Right ventricle myocardium inferior (tissue), 1 donor: ENCODE data around the gene TIMM21. TPM values are rescaled to one million over a fixed set of nuclear protein-coding genes. Genes with fewer than 3 reads are reported as not detected.

Experiments used
- ATAC-seq: fragments of 200-7000 bp; cut with Tn5 transposase; one replicate; pipeline ENCODE4 v1.9.1; 2020; ENCODE audit warnings: mild to moderate bottlenecking, moderate library complexity
- DNase-seq: peaks from one replicate; pipeline ENCODE4 v3.0.0; 2021; ENCODE audit errors: missing footprints
- intact Hi-C: fragments of 100-400 bp; cut with DNase I; formaldehyde crosslinking; loops from one replicate; pipeline ENCODE4 v1.11.0; 2022
- total RNA-seq: library from RNA; stranded (reverse); fragmentation: NEBNext Ultra II Directional; extraction: Animal tissue kit (Norgen Biotek cat#: 25700); gene quantifications from one replicate; pipeline ENCODE4 v1.2.1, GENCODE V29; 2021
- donor health status: DM: no; HTN: yes; CAD: no; lungs with severe emphysema.

TIMM21 gene
- total RNA-seq, 1 donor from 2014 or later, result 151 TPM

DNA sequence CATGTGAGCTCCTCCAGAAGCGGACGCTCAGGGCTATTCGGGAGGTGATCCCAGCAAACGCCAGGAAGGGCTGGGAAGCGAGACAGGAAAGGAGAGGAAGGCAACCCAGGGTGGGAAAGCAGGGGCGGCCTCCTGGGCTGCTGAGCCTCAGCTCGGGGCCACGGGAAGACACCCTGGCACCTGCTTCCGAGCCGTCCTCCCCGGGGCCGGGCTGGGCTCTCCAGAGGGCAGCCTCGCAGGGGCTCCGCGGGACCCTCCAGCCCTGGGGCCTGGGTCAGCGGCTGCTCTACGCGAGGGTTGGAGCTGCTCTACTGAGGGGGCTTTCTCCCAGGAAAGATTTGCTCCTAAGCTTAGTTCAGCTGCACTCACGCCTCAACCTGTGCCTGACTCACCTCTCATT is 34.0 kb downstream of the TIMM21 start:
- intact Hi-C loops, result no loop called here
- DNase-seq, result no peak
- ATAC-seq, result peak; percentile 23

GRCh38 chr18:74183130-74183529 is 34.8 kb downstream of the TIMM21 start:
- ATAC-seq, result no peak
- DNase-seq, result no peak
- intact Hi-C loops, result no loop called here

DNA sequence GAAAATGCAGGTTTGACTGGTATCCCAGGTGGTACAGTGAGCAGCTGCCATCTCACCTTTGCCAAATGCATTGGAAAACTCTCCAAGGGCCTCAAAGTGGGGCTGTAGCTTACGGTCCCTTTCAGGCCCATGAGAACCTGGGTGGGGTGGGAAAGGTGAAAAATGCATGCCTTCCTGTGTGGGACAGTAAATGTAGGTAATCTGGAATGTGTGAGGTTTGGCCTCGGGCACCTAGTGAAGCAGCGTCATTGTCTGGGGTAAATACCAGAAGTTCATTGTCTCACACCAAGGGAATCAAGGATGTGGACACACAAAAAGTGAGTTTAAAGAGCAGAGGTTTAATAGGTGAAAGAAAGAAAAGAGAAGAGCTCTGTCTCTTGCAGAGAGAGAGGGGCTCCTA is 36.6 kb downstream of the TIMM21 start:
- intact Hi-C loops, result no loop called here
- ATAC-seq (no peak), DNase-seq (no peak)

GRCh38 chr18:74185860-74186259 is 37.5 kb downstream of the TIMM21 start:
- ATAC-seq, result no peak
- no peak for DNase-seq

DNA sequence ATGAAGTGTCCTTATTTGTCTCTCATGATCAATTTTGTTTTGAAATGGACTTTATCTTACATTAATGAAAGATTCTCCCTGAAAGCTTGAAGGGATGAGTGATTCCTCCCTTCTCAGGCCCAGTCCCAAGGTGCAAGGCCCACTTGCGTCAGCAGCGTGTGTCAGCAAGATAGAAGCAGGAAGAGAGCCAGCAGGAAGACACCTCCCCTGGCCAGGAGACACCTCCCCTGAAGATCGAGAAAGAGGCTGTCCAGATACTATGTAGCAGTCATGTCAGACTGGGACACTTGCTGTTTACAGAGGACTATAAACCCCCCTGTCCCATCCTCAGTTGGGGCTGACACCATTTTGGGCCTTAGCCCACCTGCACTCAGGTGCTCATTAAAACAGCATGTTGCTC is 38.3 kb downstream of the TIMM21 start:
- ATAC-seq (no peak), DNase-seq (no peak)
- intact Hi-C loops, result no loop called here

More at GRCh38 chr18:74185860-74186259, 37.5 kb downstream of the TIMM21 start:
- intact Hi-C loops, result no loop called here

- ATAC-seq (peak; percentile 46), DNase-seq (no peak)
- intact Hi-C loops, result loop anchor here (10.0 kb wide), 1 partner anchor 305 kb away; the partner anchor contains the start of gene CNDP2
These were observed 41.8 kb downstream of the TIMM21 start for GRCh38 chr18:74190086-74190485.

- ATAC-seq (no peak), DNase-seq (no peak)
- intact Hi-C loops, result loop anchor here (10.0 kb wide), 1 partner anchor 303 kb away; the partner anchor contains the start of gene CNDP2
These were observed 43.3 kb downstream of the TIMM21 start for GRCh38 chr18:74191577-74191976.

- no peak for ATAC-seq
- intact Hi-C loops, result loop anchor here (5.0 to 10.0 kb wide), 2 partner anchors 300 to 358 kb away; partner anchors contain the start of gene CNDP2
These were observed 46.4 kb downstream of the TIMM21 start for GRCh38 chr18:74194691-74195090.

DNA sequence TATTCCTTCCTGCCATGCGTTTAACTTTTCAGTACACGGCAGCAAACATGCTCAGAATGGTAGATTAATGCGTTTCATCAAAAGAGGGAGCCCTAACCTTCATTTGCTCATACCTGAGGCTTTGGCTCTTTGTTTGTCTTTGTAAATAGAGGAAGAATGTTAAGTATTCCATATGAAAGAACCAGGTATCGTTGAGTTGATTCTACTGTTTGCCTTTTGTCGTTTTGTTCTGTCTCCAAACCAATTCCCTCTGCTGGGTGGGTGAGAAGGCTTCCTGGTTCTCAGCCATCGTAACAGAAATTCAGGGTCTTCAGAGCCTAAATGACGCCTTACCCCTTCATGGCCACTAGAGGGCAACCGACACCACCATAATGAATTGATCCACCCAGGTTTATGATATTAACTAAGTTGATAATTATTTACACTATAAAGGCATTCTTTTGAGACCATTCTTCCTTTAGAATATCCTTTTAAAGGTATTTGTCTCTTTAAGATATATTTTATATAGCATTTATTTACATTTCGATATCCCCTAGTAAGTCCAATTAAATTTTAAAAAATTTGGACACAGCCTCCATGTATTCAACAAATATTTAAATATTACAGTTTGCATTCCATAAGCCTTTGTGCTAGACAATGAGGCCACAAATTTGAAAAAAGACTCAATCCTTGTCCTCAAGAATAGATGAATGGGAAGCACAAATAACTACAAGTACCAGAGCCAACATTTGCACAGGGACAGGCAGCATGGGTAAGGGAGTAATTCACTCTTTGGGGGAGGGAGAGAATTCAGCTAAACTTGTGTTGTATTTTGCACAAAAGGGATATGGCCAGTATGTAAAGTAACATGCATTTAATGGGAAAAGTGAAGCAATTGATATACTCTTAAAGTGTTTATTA is 48.1 kb downstream of the TIMM21 start:
- no peak for DNase-seq
- ATAC-seq, result peak; percentile 61
- intact Hi-C loops, result loop anchor here (1.0 to 10.0 kb wide), 3 partner anchors 146 to 356 kb away; partner anchors contain the start of gene CNDP2

More at GRCh38 chr18:74194691-74195090, 46.4 kb downstream of the TIMM21 start:
- DNase-seq, result no peak

DNA sequence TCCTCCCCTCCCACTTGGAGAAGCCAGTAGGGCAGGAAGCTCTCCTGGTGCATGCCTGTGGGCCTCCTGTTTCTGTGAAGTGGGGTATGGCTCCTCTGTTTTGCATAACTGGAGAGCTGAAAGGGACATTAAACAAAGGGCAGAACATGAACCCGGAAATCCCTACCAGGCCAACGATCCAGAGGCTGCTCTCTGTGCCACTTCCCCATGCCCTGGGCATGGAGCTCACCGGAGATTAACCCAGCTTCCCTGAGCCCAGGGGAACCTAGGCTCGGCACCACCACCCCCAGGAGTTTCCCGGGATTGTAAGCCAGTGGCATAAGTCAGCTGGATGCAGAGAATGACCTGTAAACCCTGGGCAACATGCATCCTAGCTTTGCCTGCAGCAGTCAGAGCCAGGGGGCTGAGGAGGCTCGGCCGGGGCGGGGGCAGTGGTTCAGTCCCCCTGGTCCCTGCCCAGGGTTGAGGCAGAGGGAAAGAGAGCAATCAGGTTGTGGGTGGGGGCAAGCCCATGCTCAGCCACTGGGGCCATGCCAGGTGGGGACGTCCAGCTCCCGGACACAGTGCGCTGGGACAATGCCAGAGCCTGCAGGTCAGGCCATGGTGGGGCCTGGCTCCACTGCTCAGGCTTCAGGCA is 49.5 kb downstream of the TIMM21 start:
- intact Hi-C loops, result loop anchor here (5.0 to 10.0 kb wide), 2 partner anchors 297 to 354 kb away; partner anchors contain the start of gene CNDP2
- ATAC-seq (peak; percentile 16), DNase-seq (no peak)

- ATAC-seq (no peak), DNase-seq (no peak)
- intact Hi-C loops, result loop anchor here (5.0 to 10.0 kb wide), 2 partner anchors 296 to 354 kb away; partner anchors contain the start of gene CNDP2
These were observed 50.1 kb downstream of the TIMM21 start for GRCh38 chr18:74198453-74198852.

DNA sequence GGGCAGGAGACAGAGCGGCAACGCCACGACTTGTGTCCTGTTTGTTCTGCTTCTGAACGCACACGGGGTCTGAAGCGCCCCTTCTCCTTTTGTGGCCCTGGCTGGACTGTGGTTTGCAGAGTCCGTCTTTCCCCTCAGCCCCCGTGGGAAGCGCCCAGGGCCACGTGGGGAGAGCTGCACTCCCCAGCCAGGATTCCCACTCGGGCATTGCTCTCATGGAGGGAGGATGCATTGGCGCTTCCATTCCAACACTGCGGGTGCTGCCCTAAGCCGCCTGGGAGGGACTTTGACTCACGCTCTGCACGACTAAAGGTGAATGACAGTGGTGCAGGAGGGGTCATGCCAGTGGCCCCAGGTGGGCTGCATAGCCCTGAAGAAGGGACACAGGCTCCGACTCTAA is 52.5 kb downstream of the TIMM21 start:
- ATAC-seq, result no peak
- intact Hi-C loops, result no loop called here

DNA sequence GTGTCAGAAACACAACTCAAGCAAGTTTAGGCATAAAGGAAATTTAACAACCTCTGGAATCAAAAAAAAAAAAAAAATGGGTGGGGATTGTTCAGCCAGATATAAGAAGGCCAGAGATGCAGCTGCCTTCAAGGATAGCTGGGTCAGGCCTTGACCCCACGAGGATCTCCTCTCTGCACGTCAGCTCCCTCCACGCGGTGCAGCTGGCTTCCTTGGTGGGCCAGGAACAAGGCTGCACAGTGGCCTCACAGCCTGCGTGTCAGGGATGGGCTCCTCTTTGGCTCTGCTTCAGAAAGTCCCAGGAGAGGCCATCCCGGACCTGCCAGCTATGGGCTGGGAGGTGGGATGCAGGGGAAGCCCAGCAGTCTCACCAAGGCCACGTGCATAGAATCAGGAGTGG is 55.5 kb downstream of the TIMM21 start:
- intact Hi-C loops, result no loop called here
- DNase-seq, result no peak
- ATAC-seq, result no peak

More for the DNA sequence above, 52.5 kb downstream of the TIMM21 start:
- no peak for DNase-seq

- DNase-seq (no peak), ATAC-seq (no peak)
- intact Hi-C loops, result no loop called here
These were observed 56.3 kb downstream of the TIMM21 start for GRCh38 chr18:74204526-74205152.

Other genes starting within 250 kb of the TIMM21 start
- gene FBXO15, start 689 bp upstream of the TIMM21 start, total RNA-seq, result not detected
- 101 TPM for gene CYB5A, start 143.4 kb downstream of the TIMM21 start, total RNA-seq
- not detected for gene C18orf63, start 167.3 kb downstream of the TIMM21 start, total RNA-seq